Testis (tissue), 5 donors: ENCODE data around the gene SPAG9. TPM values are rescaled to one million over a fixed set of nuclear protein-coding genes. Genes with fewer than 3 reads are reported as not detected.

Source experiments
- DNase-seq: peaks from one replicate; pipeline ENCODE4 v3.0.0-alpha.2; 2019
- H3K27ac ChIP-seq, 2 donors: fragments of 200-600 bp; sonication (generic); one replicate each; pipeline ENCODE4 v1.5.1; 2019
- H3K27me3 ChIP-seq: fragments of 200-600 bp; sonication (generic); one replicate; pipeline ENCODE4 v1.5.1; 2019
- H3K36me3 ChIP-seq: fragments of 200-600 bp; sonication (generic); one replicate; pipeline ENCODE4 v1.5.1; 2017; ENCODE audit warnings: low read depth; ENCODE audit errors: missing control alignments
- H3K4me1 ChIP-seq: fragments of 200-600 bp; sonication (generic); one replicate; pipeline ENCODE4 v1.5.1; 2019
- H3K4me3 ChIP-seq, 2 donors: fragments of 200-600 bp; sonication (generic); one replicate each; pipeline ENCODE4 v1.5.1; 2017 to 2019
- H3K9me3 ChIP-seq: fragments of 200-600 bp; sonication (generic); one replicate; pipeline ENCODE4 v1.5.1; 2017
- CTCF ChIP-seq, 3 experiments: fragments of 450-650 bp in 2 of 3; fragments of 200-600 bp in 1 of 3; sonication (generic) in 1 of 3; IDR thresholded peaks; one replicate each; pipeline ENCODE4 v1.5.1; 2016 to 2019; ENCODE audit warnings: antibody characterized with exemption in 3 of 3, mild to moderate bottlenecking in 2 of 3, moderate library complexity in 1 of 3
- POLR2A ChIP-seq: fragments of 450-650 bp; IDR thresholded peaks from one replicate; pipeline ENCODE4 v1.6.1; 2017; ENCODE audit warnings: antibody characterized with exemption, mild to moderate bottlenecking, moderate library complexity
- WGBS, 2 donors: methylation state at CpG; one replicate each; pipeline ENCODE4 v1.1.5; 2018; 5-methylcytosine and 5-hydroxymethylcytosine counted together
- intact Hi-C: fragments of 100-400 bp; cut with DNase I; formaldehyde crosslinking; loops from one replicate; pipeline ENCODE4 v1.15.1; 2023; ENCODE audit warnings: low total_unique reads
- long read RNA-seq, 2 donors: transcript quantifications; one replicate each; lab custom pipeline, GENCODE V29; 2026
- polyA plus RNA-seq: library from polyadenylated mRNA; stranded (reverse); fragments of 350-450 nt; fragmentation: Illumina TruSeq; extraction: RNeasy Lipid Tissue Mini Kit (QIAGEN cat#74804); gene quantifications from one replicate; pipeline ENCODE4 v1.2.3, GENCODE V29; 2014; ENCODE audit warnings: low read depth, low replicate concordance; ENCODE audit not compliant: insufficient read depth
- total RNA-seq, 2 donors: library from RNA; depleted of rRNA; stranded (reverse); fragments of >200 nt; gene quantifications; one replicate each; pipeline ENCODE4 v1.2.3, GENCODE V29; 2016

Gene SPAG9, protein sequence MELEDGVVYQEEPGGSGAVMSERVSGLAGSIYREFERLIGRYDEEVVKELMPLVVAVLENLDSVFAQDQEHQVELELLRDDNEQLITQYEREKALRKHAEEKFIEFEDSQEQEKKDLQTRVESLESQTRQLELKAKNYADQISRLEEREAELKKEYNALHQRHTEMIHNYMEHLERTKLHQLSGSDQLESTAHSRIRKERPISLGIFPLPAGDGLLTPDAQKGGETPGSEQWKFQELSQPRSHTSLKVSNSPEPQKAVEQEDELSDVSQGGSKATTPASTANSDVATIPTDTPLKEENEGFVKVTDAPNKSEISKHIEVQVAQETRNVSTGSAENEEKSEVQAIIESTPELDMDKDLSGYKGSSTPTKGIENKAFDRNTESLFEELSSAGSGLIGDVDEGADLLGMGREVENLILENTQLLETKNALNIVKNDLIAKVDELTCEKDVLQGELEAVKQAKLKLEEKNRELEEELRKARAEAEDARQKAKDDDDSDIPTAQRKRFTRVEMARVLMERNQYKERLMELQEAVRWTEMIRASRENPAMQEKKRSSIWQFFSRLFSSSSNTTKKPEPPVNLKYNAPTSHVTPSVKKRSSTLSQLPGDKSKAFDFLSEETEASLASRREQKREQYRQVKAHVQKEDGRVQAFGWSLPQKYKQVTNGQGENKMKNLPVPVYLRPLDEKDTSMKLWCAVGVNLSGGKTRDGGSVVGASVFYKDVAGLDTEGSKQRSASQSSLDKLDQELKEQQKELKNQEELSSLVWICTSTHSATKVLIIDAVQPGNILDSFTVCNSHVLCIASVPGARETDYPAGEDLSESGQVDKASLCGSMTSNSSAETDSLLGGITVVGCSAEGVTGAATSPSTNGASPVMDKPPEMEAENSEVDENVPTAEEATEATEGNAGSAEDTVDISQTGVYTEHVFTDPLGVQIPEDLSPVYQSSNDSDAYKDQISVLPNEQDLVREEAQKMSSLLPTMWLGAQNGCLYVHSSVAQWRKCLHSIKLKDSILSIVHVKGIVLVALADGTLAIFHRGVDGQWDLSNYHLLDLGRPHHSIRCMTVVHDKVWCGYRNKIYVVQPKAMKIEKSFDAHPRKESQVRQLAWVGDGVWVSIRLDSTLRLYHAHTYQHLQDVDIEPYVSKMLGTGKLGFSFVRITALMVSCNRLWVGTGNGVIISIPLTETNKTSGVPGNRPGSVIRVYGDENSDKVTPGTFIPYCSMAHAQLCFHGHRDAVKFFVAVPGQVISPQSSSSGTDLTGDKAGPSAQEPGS (N-terminal part only)
- total RNA-seq (100 to 1,000 TPM; 157 to 165 TPM), polyA plus RNA-seq (159 TPM)
- long read RNA-seq, donor 1, full-length matches to known transcripts = 3 of 10 reads
- long read RNA-seq, donor 1, partial matches to known transcripts = 7 of 10 reads
- long read RNA-seq, donor 1, other reads (novel, unspliced or antisense) = 0 of 10 reads
- long read RNA-seq, donor 2, partial matches to known transcripts = 0 of 1 reads
- long read RNA-seq, donor 2, other reads (novel, unspliced or antisense) = 0 of 1 reads

DNA sequence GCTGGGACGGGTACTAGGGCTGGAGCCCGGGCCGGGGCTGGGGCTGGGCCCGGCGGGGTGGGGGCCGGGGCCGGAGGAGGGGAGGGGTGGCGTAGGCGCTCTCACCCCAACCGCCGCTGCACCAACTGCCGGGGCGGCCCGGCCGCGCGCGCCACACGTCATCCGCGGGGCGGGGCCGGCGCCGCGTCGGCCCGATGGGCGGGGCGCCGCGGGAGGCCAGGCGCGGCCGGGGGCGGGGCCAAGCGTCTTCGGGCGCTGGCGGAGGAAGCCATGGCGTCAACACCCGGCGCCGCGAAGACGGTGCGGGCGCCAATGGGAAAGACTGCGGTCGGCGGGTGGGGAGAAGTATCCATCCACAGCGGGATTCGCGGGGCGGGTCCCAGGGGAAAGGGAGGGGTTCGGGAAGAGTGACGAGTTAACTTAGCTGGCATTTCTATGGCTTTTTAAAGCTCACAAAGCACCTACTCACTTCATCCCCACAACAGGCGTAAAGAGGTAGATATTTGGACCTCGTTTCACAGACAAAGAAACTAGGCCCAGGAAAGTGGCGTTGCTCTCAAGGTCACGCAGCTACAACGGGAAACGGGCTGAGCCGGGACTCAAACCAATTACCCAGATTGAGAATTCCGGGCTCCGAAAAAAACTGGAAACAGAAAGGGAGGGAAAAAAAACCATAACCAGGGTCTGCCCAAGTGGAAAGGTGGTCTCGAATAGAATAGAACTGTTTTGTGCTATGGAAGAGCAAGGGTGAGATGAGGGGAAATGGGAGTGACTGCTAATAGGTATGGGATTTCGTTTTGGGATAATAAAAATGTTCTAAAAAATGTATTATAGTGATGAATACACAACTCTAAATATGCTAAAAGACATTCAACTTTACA lies at the start of gene SPAG9:
TSS of gene SPAG9 (minus strand) at position 130 of the 881 bp plus-strand sequence. CDS start 212 bp downstream, outside the sequence.
- peak; percentile 95 for DNase-seq
- Histone ChIP-seq H3K4me1 (peaks cover 17% of the 10 kb centered on the region), H3K27ac (peak within 1 kb of the TSS; percentile 99 to 100), H3K4me3 (peak within 1 kb of the TSS; percentile 97 to 99), H3K36me3 (no peaks in the 10 kb centered on the region), H3K27me3 (no peaks in the 10 kb centered on the region), H3K9me3 (no peaks in the 10 kb centered on the region)
- intact Hi-C loops = no loop called here
- TF ChIP-seq CTCF (IDR thresholded peaks at IDR 0.05) (no peak), POLR2A (peak; percentile 65)
- 0 to 2% methylated on average over 14 to 55 of the region's 68 CpGs for WGBS, 2 donors

GRCh38 chr17:51169340-51169739 lies 48.7 kb upstream of the SPAG9 start:
- intact Hi-C loops = no loop called here
- peaks cover 14% of the 10 kb centered on the region for H3K4me1 ChIP-seq
- H3K4me3 ChIP-seq = no peak overlapping the region
- H3K27me3 ChIP-seq = no peaks in the 10 kb centered on the region
- no peak for TF ChIP-seq POLR2A
- TF ChIP-seq CTCF (IDR thresholded peaks at IDR 0.05) = no peak
- WGBS, 2 donors = 66 to 91% methylated on average over 1 of the region's 1 CpG
- H3K9me3 ChIP-seq = no peaks in the 10 kb centered on the region
- DNase-seq = no peak
- no peaks in the 10 kb centered on the region for H3K36me3 ChIP-seq
- no peak overlapping the region for H3K27ac ChIP-seq

- intact Hi-C loops = no loop called here
- Histone ChIP-seq H3K36me3 (no peaks in the 10 kb centered on the region), H3K9me3 (no peaks in the 10 kb centered on the region), H3K27ac (peak overlapping the region; percentile 72 to 92), H3K27me3 (no peaks in the 10 kb centered on the region), H3K4me3 (peak overlapping the region; percentile 77 to 91), H3K4me1 (peaks cover 14% of the 10 kb centered on the region)
- DNase-seq = peak; percentile 58
- TF ChIP-seq CTCF (IDR thresholded peaks at IDR 0.05) (peak; percentile 24 to 71 (median 40)), POLR2A (no peak)
- WGBS, 2 donors = 9 to 30% methylated on average over 18 to 42 of the region's 42 CpGs
Measured at GRCh38 chr17:51166987-51167931, 46.6 kb upstream of the SPAG9 start.
